ENCODE data around the gene MLXIPL. TPM values are rescaled to one million over a fixed set of nuclear protein-coding genes. Genes with fewer than 3 reads are reported as not detected.

MLXIPL gene
- total RNA-seq, 1 experiment from 2014 or later: 6.1 TPM

- Histone ChIP-seq H2BK20ac (ENCODE audit: low read depth, low read length, poor library complexity, severe bottlenecking) (no peak overlapping the region), H4K20me1 (ENCODE audit: control insufficient read depth, insufficient read depth, insufficient read length) (no peaks in the 10 kb centered on the region), H3K23ac (ENCODE audit: insufficient read length, low read depth, low read length) (no peak overlapping the region), H4K91ac (ENCODE audit: insufficient read length, low read depth, low read length) (no peak overlapping the region), H3K56ac (ENCODE audit: insufficient read length, low read depth, low read length) (no peak overlapping the region), H3K14ac (ENCODE audit: insufficient read depth, low read length) (no peak overlapping the region), H2BK12ac (ENCODE audit: insufficient read length, low read depth, low read length) (no peak overlapping the region), H4K5ac (ENCODE audit: insufficient read length, low read depth, low read length) (no peak overlapping the region), H3K23me2 (ENCODE audit: insufficient read length, low read depth, low read length, poor library complexity, severe bottlenecking) (peaks cover 10% of the 10 kb centered on the region), H3K4ac (ENCODE audit: low read depth, low read length) (no peak overlapping the region), H3K9ac (ENCODE audit: extremely low read depth, insufficient read length, low read length) (peak overlapping the region; percentile 6), H3K79me1 (ENCODE audit: insufficient read depth, low read depth, low read length, poor library complexity, severe bottlenecking) (no peaks in the 10 kb centered on the region), H3K4me1 (ENCODE audit: insufficient read depth, low read length) (no peaks in the 10 kb centered on the region), H3K79me2 (ENCODE audit: insufficient read depth, low read length) (no peaks in the 10 kb centered on the region), H2BK15ac (ENCODE audit: low read depth, low read length) (no peak overlapping the region), H2BK120ac (ENCODE audit: low read depth, low read length, poor library complexity, severe bottlenecking) (no peak overlapping the region), H3K27me3 (ENCODE audit: insufficient read depth, low read length) (no peaks in the 10 kb centered on the region), H3K4me2 (ENCODE audit: insufficient read depth, insufficient read length, low read length) (peak overlapping the region; percentile 69), H4K8ac (replicated peaks; ENCODE audit: insufficient read length, low read depth, low read length) (no peak overlapping the region), H3K27ac (ENCODE audit: insufficient read length, low read depth, low read length) (no peak overlapping the region), H2AFZ (ENCODE audit: low read length) (no peak overlapping the region), H3T11ph (ENCODE audit: low read length) (no peak overlapping the region), H2BK5ac (ENCODE audit: insufficient read length, low read length) (no peak overlapping the region), H3K9me3 (ENCODE audit: control insufficient read depth, low read depth, low read length) (no peaks in the 10 kb centered on the region), H2AK5ac (ENCODE audit: insufficient read length, low read length) (no peak overlapping the region), H3K18ac (ENCODE audit: insufficient read length, low read depth, low read length) (no peak overlapping the region)
- H3K4me1 Mint-ChIP-seq: peaks cover 10 to 44% of the 10 kb centered on the region in 2 experiments
- H3K27ac Mint-ChIP-seq: peak overlapping the region in 1 of 3 experiments; percentile 72; a peak in 1 of 7 replicates
- DNase-seq: no peak
- WGBS (ENCODE audit: extremely low coverage, insufficient read length, low lambda C conversion rate): no CpG with 5 or more reads among the region's 52 CpGs
- H3K4me3 Mint-ChIP-seq: peak overlapping the region; percentile 62 to 87
- H3K27me3 Mint-ChIP-seq (ENCODE audit: low read depth): peaks cover 32% of the 10 kb centered on the region
- peaks cover 0 to 7% (median 4%) of the 10 kb centered on the region in 3 experiments; a peak in 3 of 7 replicates for H3K36me3 Mint-ChIP-seq (ENCODE audit: insufficient read depth in 1 of 3, low read depth in 3 of 3)
- H3K9me3 Mint-ChIP-seq: peaks cover 0 to under 1% of the 10 kb centered on the region in 2 experiments; a peak in 2 of 5 replicates
- no peak for TF ChIP-seq CTCF (conservative IDR thresholded peaks at IDR 0.05)
These were observed 44.0 kb upstream of the MLXIPL start for GRCh38 chr7:73668103-73668885.

All from H9 (cell line).